22Rv1 (cell line): ENCODE results near the gene SIPA1L2.

Source experiments
- H3K27ac ChIP-seq: fragments of 450-650 bp; 2 replicates; pipeline ENCODE4 v1.5.1; 2017
- CTCF ChIP-seq: fragments of 450-650 bp; IDR thresholded peaks from 2 replicates; pipeline ENCODE4 v1.5.1; 2017; ENCODE audit warnings: mild to moderate bottlenecking
- ZFX ChIP-seq: fragments of 450-650 bp; IDR thresholded peaks from 2 replicates; pipeline ENCODE4 v1.6.1; 2017; ENCODE audit warnings: antibody characterized with exemption, borderline replicate concordance

SIPA1L2 gene

DNA sequence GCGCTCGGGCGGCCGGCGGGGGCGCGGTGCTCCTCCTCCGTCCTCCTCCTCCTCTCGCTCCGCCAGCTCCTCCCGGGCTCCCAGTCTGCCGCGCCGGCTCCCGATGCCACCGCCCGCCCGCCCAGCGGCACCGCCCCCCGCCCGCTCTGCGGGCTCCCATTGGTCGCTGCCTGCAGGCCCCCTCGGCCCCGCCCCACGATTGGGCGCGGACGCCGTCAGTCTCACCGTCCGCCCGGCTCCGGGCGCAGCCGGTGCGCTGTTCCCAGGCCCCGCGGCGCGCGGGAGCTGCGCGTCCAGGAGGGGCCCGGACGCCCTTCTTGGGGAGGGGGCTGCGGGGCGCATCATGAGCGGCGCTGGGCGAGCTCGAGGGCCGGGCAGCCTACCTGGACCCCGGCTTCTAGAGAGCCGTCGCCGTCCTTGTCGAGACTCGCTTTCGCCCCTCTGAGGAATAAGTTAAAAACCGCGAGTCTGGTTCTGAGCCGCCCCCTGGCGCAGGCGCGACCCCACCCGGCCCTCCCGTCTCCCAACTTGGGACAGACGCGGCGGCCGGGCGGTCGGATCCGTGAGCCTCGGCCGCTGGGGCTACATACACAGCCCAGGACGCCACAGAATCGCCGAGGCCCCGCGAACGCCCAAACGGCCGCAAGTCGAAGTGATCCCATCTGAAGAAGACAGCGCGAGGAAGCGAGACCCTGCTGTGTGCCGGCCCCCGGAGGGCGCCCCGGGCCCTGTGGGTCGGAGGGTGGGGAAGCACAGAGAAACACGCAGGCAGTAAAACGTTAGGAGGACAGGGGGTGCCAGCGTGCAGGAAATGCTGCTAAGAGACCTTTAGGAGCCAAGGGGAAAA, at the start of gene SIPA1L2:
SIPA1L2 (minus strand) TSS at position 87 of the 847 bp plus-strand sequence. CDS start 114,794 bp downstream, outside the sequence.
- H3K27ac ChIP-seq, result peak within 1 kb of the TSS; percentile 67
- TF ChIP-seq CTCF (peak; percentile 75), ZFX (no peak)

DNA sequence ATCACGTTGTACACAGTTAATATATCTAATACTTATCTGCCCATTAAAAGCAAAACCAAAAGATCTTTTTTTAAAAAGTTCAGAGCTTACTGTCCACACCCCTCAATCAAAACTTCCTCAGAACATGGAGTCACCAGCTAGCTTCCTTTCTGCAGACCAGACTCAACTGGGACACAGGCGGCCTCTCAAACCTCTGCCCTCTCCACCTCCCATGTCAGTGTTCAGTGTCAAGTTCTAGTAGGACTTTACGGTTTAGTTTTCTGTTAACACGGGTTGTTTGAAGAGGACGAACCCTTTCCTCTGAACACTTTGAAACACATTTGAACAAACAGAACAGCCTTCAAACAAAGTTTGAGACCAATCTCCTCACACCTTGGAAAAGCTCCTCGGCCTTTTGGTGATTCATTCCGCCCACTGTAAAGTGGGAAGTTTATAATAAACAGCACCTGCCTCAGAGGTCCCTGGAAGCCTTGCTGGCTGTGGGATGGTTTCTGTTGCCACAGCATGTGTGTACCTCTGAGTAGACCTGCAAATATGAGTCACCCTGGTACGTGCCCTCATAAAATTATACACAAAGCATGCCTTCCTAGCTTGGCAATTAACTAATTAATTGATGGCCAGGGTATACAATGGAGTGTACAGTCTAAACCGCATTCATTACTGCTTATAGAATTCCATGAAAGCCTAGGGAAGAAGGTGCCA, 48.4 kb upstream of the SIPA1L2 start:
- peak overlapping the region; percentile 76 for H3K27ac ChIP-seq
- TF ChIP-seq CTCF (no peak), ZFX (no peak)

DNA sequence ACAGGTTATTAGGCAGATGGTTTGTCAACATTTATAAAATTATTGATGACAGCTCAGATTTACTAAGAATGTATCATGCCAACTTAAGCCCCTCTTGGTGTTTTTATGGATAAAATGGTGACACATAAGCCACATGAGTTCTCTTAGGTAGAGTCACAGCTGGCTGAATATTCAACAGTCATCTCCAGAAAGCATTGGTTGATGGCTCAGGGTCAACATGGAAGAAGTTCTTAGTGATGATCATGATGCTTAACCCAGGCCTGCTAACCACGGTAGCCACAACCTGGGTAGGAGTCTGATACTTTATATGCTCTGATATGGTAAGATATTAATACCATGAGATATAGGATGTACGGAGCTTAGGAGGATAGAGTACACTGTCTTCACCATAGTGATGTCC, 46.4 kb upstream of the SIPA1L2 start:
- TF ChIP-seq CTCF, result no peak
- TF ChIP-seq ZFX, result no peak
- no peak overlapping the region for H3K27ac ChIP-seq

GRCh38 chr1:232675898-232676297, 46.0 kb upstream of the SIPA1L2 start:
- TF ChIP-seq ZFX (no peak), CTCF (no peak)
- H3K27ac ChIP-seq, result no peak overlapping the region

DNA sequence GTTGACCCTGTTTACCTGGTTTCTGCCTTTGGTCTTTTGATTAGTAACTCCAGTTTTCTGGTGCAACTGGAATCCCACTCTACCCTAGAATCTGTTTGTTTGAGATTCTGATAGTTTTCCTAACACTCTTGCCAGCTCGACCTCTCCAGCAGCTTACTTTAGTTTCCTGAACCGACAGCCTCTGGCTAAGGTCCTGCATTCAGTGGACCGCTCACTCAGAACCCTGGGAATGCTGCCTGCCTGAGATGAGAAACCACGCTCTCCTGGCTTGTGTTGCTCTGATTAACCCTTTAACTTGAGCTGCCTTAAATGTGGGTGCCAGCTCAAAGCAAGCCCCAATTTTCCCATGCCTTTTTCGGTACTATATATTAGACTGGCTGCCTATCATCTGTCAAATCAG, 45.3 kb upstream of the SIPA1L2 start:
- TF ChIP-seq ZFX (no peak), CTCF (no peak)
- H3K27ac ChIP-seq, result no peak overlapping the region

DNA sequence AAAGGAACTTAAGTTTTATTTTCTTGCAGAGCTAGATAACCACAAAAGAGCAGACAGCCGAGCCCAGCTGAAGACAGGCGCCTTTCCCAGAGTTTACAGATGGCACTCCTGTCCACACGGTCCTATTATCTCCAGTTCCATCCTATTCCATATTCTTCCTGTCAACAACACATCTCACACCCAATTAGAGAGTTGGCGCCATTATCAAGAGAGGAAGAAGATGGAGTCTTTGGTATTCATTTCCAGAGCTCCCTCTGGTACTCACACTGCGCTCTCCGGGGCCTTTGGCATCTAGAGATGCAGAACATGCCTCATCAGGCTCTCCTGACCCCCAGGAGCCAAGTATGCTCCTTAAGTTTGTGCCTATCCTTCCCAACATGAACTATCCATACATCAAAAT, 43.3 kb upstream of the SIPA1L2 start:
- H3K27ac ChIP-seq, result no peak overlapping the region
- TF ChIP-seq CTCF, result no peak

DNA sequence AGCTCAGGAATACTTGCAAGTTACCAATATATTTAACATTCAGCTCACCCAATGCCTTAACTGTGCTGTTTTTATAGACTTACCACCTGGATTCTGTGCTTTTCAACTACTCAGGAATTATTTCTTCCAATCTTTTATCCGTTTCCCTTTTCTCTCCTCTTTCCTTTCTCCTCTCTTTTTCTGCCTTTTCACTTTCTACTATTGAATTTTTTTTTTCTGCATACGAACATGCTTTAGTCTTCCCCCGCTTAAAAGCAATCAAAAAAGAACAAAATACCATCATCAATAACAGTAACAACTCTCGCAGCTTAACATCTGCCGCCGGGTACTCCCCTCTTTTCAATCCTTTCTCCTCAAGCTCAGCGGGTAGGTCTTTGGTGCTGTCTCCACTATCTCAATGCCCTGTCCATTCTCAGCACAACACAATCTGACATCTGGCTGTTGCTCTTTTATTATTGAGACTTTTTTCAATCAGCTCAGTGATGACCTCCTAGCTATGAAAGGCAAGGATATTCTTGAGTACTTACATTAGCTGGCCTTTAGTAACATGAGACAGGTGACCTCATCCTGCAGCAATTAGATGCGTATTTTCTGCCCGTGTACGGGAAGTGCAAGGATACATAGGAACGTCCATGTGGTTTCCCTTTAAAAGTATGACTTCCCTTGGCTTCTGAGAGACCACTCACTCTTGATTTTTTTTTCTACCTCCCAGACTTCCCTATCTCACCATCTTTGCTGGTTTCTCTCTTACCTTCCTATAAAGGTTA, 40.2 kb upstream of the SIPA1L2 start:
- TF ChIP-seq ZFX, result no peak
- no peak for TF ChIP-seq CTCF

More for the DNA sequence above, 40.2 kb upstream of the SIPA1L2 start:
- no peak overlapping the region for H3K27ac ChIP-seq
